IPS-15b (cell line): Measurements from ENCODE around the gene CAPZA1.
A peak's percentile ranks its signal among the peaks of the same experiment; 100 is the strongest.
"Not testable (repeated sequence)": the region's sequence is repeated elsewhere in the genome, so short reads cannot be mapped to it uniquely, and the experiment has no call there.

Experiments used
- H3K27me3 ChIP-seq: one replicate; pipeline ENCODE4 v1.6.1; 2013; ENCODE audit warnings: low read length; ENCODE audit not compliant: control insufficient read depth, insufficient read depth
- H3K36me3 ChIP-seq: one replicate; pipeline ENCODE4 v1.6.1; 2013; ENCODE audit warnings: low read length; ENCODE audit not compliant: control insufficient read depth, insufficient read depth
- H3K4me1 ChIP-seq: one replicate; pipeline ENCODE4 v1.6.1; 2013; ENCODE audit warnings: mild to moderate bottlenecking, low read length; ENCODE audit not compliant: control insufficient read depth, insufficient read depth
- H3K4me3 ChIP-seq: one replicate; pipeline ENCODE4 v1.5.1; 2013; ENCODE audit warnings: low read depth, low read length
- H3K9ac ChIP-seq: one replicate; pipeline ENCODE4 v1.6.1; 2013; ENCODE audit warnings: low read depth, mild to moderate bottlenecking, low read length
- H3K9me3 ChIP-seq: one replicate; pipeline ENCODE4 v1.6.1; 2013; ENCODE audit warnings: mild to moderate bottlenecking, low read length; ENCODE audit not compliant: control insufficient read depth, insufficient read depth

CAPZA1 gene

DNA sequence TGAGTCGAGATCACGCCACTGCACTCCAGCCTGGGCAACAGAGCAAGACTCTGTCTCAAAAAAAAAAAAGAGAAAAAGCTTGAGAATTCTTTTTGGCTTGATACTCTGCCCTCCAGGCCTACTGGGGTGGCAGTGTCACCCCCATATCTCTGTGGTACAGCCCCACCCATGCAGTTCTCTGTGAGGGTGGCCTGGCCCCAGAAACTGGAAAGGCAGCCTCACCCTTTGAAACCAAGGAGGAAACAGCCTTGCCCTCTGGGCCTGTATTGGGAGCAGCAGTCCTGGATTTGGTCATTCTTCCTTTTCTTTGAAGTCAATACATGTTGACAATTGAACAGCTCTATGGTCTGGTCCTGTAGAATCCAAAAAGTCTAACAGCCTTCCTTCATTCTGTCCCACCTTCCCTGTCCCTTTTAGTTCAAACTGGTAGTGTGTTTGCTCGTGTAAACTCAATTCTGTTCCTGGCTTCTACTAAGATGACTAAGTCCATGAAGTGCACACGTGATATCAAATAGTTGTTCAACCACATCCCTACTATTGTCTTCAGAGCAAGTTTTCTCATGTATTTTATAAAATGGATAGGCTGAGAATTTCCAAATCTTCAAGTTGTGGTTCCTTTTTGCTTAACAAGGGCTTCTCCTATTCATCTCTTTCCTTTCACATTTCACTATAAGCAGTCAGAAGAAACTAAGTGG lies 13.9 kb upstream of the CAPZA1 start:
- no peaks in the 10 kb centered on the region for H3K9me3 ChIP-seq
- H3K36me3 ChIP-seq: peaks cover 2% of the 10 kb centered on the region
- H3K4me3 ChIP-seq: no peak overlapping the region
- H3K9ac ChIP-seq: no peak overlapping the region
- no peaks in the 10 kb centered on the region for H3K27me3 ChIP-seq
- H3K4me1 ChIP-seq: no peaks in the 10 kb centered on the region

DNA sequence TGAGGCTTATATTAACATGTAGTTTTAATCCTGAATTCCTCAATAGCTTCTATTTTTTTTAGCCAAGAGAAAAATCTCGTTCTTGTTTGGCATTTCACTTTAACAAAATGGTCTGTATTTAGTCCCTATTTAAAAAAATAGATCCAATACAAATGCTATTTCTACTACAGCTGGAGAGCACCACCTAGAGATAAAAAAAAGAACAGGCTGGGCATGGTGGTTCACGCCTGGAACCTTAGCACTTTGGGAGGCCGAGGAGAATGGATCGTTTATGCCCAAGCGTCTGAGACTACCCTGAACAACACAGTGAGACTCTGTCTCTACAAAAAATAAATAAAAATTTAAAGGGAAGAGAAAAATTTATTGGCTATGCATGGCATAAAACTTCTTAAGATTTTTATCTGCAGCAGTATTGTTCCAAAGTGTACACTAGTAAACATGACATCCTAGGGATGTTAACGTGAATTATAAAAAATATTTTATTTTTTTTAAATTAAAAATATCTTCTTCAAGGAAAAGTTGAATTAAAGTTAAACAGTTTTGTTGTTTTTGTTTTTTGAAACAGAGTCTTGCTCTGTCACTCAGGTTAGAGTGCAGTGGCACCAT lies 5.1 kb upstream of the CAPZA1 start:
- H3K27me3 ChIP-seq: no peaks in the 10 kb centered on the region
- H3K36me3 ChIP-seq: peaks cover 9% of the 10 kb centered on the region
- no peak overlapping the region for H3K4me3 ChIP-seq
- H3K9me3 ChIP-seq: no peaks in the 10 kb centered on the region
- H3K4me1 ChIP-seq: no peaks in the 10 kb centered on the region
- H3K9ac ChIP-seq: no peak overlapping the region

DNA sequence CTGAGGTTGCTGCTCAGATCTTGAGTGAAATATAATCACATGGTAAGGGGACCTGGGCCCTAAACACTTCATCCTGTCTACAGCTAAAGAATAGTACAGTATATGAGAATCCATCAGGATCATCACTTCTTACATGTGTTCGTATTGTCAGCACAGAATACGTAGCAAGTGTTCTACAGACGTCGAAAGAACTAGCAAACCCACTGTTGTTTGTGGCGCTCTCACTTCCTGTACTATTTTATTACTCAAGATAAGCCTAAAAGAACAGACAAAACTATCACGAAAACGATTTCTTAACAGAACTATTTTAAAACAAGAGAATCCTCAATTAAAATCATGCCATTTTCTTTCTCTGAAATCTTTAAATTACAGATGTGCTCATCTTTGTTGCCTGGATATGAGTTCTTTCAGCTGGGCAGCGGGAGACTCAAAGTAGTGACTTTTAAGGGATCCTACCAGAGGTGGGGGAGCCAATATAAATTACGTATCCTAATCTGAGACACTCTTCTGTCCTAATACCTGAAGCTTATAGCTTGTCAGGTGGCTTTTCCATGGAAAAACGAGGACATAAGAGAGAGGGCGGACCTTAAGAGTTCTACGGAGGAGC lies 1.4 kb upstream of the CAPZA1 start:
- peak overlapping the region; percentile 100 for H3K4me3 ChIP-seq
- no peaks in the 10 kb centered on the region for H3K27me3 ChIP-seq
- peak overlapping the region; percentile 91 for H3K9ac ChIP-seq
- H3K4me1 ChIP-seq: no peaks in the 10 kb centered on the region
- no peaks in the 10 kb centered on the region for H3K9me3 ChIP-seq
- peaks cover 8% of the 10 kb centered on the region for H3K36me3 ChIP-seq

DNA sequence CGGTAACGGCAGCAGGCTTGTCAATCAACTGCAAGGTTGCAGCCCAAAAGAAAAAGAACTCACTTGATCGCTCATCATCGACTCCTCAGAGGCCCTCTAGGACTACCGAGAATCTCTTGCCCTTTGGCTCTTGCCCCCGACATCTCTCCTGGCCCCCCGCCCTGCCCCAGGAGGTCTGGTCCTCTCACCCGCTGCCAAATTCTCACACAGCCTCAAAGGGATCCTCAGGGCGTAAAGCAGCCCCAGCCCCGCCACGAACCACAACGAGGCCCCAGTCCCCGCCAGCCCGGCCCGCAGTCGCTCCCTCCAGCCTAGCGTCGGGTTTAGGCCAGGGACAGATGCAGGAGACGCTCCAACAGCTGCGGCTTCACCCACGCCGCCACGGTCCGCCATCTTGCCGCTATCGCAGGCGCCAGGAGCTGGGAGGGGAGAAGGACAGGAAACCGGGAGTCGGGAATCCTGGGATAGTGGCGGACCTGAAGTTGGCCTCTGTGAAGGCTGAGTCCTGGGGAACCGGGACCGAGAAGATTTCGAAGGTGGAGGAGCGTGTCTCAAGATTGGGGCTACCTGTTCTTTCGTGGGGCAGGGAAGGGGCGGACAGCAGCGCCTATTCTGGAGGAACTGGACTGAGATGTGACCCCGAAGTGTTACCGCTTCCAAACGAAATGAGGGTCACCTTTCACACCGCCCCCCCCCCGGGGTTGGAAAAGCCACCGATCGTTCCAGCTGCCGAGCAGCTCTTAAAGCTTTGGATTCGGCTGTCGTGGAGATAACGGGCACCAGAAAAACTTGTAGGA lies 713 bp upstream of the CAPZA1 start, which contains the start of gene ST7L:
Gene ST7L, minus strand, starts transcription at position 421 of the 797 bp plus-strand sequence. Its CDS starts 28 bp downstream, at position 393.
- Histone ChIP-seq H3K4me3 (peak within 1 kb of the TSS; percentile 100), H3K36me3 (peaks cover 2% of the 10 kb centered on the region), H3K9me3 (no peaks in the 10 kb centered on the region), H3K4me1 (no peaks in the 10 kb centered on the region), H3K9ac (peak within 1 kb of the TSS; percentile 100), H3K27me3 (no peaks in the 10 kb centered on the region)

DNA sequence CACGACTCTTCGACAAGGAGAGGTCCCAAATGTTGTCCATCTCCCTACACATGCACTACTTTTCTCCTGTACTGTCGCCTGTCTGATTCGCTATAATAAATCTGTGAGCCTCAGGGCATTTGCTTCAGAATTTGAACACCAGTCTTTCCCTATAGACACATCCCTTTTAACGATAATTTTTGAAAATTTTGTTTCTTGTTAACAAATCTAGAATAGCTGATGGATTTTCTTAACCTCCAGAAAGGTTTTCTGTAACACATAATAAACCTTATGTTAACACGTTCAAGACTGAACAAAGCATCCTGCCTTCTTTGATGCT lies 704 bp downstream of the CAPZA1 start:
- H3K9ac ChIP-seq: peak overlapping the region; percentile 100
- H3K4me3 ChIP-seq: peak overlapping the region; percentile 100
- no peaks in the 10 kb centered on the region for H3K4me1 ChIP-seq
- no peaks in the 10 kb centered on the region for H3K27me3 ChIP-seq
- H3K9me3 ChIP-seq: no peaks in the 10 kb centered on the region
- peaks cover 1% of the 10 kb centered on the region for H3K36me3 ChIP-seq

DNA sequence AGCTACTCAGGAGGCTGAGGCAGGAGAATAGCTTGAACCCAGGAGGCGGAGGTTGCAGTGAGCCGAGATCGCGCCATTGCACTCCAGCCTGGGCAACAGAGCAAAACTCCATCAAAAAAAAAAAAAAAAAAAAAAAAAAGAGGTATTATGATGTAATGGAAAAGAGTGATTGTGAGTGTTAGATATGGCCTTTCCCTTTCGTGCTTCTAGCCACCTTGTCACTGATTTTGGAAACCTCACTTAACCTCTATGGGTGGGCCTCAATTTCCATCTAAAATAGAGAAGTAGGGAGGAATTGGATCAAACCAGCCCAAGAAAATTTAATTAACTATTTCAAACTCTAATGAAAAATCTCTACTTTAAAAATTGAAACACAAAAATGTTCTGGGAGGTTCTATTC lies 4.9 kb downstream of the CAPZA1 start:
- H3K4me3 ChIP-seq, H3K27me3 ChIP-seq, H3K9me3 ChIP-seq, H3K9ac ChIP-seq, H3K36me3 ChIP-seq, H3K4me1 ChIP-seq: not testable (repeated sequence)

DNA sequence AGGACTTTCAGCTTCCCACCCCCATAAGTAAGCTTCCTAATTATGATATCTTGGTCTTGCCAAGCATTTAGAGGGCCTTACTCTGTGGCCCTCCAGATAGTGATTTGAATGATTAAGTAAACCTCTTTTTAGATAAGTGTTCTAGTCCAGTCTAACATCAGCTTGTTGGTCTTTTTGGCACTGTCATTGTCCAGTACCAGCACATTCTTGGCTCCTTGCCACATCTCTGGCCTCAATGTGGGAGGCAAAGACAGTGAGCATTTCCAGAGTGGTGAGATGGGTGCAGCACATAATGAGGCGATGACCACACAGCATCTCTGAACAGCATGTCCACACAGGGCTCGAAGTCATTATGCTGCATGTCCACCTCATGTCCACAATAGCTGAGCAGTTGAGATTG lies 6.1 kb downstream of the CAPZA1 start:
- Histone ChIP-seq H3K36me3 (no peaks in the 10 kb centered on the region), H3K4me1 (no peaks in the 10 kb centered on the region), H3K27me3 (no peaks in the 10 kb centered on the region), H3K4me3 (no peak overlapping the region), H3K9ac (no peak overlapping the region), H3K9me3 (no peaks in the 10 kb centered on the region)

DNA sequence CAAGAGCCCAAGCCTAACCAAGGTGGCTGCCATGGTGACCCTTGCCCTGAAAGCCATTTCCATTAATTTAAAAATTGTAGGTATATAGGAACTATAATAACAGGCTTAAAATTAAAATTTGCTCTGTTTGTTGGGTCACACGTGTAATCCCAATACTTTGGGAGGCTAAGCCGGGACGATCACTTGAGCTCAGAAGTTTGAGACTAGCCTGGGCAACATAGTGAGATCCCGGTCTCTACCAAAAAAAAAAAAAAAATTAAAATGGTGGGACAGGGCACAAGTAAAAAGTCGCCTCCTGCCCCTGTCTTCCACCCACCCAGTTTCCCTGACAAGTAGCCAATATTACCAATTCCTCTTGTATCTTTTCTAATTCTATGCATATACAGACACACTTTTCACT lies 6.6 kb downstream of the CAPZA1 start:
- H3K9ac ChIP-seq: no peak overlapping the region
- H3K36me3 ChIP-seq: no peaks in the 10 kb centered on the region
- no peak overlapping the region for H3K4me3 ChIP-seq
- no peaks in the 10 kb centered on the region for H3K27me3 ChIP-seq
- H3K9me3 ChIP-seq: no peaks in the 10 kb centered on the region
- H3K4me1 ChIP-seq: no peaks in the 10 kb centered on the region

DNA sequence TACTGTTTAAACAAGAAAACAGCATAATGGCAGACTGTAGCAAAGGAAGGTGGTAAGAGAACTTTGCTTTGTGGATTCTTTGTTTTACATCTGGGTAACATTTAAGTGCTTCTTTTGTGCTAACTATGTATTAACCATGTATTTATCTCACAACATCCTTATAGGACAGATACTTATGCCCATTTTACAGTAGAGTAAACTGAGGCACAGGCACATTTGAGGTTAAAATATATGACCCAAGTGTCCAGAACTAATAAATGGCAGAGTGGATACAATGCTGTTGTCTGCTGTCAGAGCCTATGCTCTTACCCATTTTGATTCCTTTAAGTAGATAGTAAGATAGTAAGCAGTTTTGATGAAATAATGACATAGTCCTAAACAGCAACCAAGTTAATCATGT lies 7.3 kb downstream of the CAPZA1 start:
- no peaks in the 10 kb centered on the region for H3K36me3 ChIP-seq
- no peaks in the 10 kb centered on the region for H3K9me3 ChIP-seq
- no peak overlapping the region for H3K9ac ChIP-seq
- H3K4me1 ChIP-seq: no peaks in the 10 kb centered on the region
- H3K27me3 ChIP-seq: no peaks in the 10 kb centered on the region
- no peak overlapping the region for H3K4me3 ChIP-seq

DNA sequence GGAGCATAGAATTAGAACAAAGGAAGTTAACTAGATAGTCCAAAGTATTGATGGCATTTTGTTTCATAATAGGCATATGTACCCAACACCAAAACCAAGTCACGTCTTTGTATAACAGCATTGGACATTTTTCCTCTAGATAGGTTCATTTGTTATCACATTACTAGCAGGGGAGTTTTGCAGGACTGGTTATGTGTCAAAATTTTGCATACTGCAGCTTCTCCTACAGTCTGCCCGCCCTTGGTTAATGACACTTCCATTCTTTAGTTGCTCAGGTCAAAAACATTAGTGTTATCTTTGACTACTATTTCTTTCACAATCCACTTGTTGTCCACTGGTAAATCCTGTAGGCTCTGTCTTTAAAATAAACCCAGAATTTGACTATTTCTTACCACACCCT lies 8.9 kb downstream of the CAPZA1 start:
- Histone ChIP-seq H3K4me1 (no peaks in the 10 kb centered on the region), H3K9me3 (no peaks in the 10 kb centered on the region), H3K9ac (no peak overlapping the region), H3K4me3 (no peak overlapping the region), H3K36me3 (no peaks in the 10 kb centered on the region), H3K27me3 (no peaks in the 10 kb centered on the region)

DNA sequence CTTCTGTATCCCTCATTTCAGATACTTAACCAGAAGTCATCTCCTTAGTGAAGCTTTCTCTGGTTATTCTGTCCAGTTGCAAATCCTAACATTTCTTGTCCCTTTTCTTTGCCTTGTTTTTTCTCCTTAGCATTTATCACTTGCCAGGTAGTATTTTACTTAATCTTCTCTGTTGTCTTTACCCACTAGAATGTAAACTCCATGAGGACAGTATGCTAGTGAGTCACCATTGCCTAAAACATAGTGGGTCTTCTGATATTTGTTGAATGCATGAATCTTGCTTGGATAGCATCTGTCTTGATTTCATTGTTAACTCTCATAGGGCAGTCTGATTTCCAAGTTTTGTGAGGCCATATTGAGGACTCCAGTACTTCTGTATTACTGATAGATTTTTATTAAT lies 9.6 kb downstream of the CAPZA1 start:
- H3K4me1 ChIP-seq: no peaks in the 10 kb centered on the region

More for the DNA sequence above, 9.6 kb downstream of the CAPZA1 start:
- no peak overlapping the region for H3K9ac ChIP-seq
- no peaks in the 10 kb centered on the region for H3K36me3 ChIP-seq
- no peaks in the 10 kb centered on the region for H3K9me3 ChIP-seq
- no peak overlapping the region for H3K4me3 ChIP-seq
- no peaks in the 10 kb centered on the region for H3K27me3 ChIP-seq
